Stimulated activated CD8-positive, alpha-beta memory T cell treated with anti-CD3 and anti-CD28 coated beads, Interleukin-4, amount 100 ng/mL, for 1 hour (primary cell): ENCODE results near the gene NDUFA9.

Source experiments
- DNase-seq, 2 donors: peaks; one replicate each; pipeline ENCODE4 v3.0.0-alpha.2; 2020; ENCODE audit warnings: low read depth in 2 of 2, low spot score in 1 of 2

The NDUFA9 gene

DNA sequence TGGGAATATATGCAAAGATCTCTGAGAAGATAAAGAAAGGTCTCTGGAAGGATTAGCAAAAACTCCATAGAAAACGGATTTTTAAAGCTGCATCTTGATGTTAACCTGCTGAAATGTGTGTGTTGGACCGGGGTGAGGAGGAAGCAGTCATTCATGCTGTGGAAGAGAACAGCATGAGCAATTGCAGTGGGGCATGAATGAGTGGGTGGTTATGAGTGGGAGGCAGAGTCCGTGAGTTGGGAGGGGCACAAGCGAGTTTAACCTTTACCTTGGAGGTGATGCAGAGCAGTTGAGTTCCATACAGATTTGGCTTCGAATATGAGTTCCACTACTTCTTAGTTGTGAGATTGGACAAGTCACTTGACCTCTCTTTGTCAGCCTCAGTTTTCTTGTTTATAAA, 41.8 kb downstream of the NDUFA9 start:
- DNase-seq: no peak
